GM12874 (cell line): Measurements from ENCODE around the gene DYNLT4.

ENCODE experiments used
- TF ChIP-seq, protein P1 (sequence below): IDR thresholded peaks from 2 replicates; pipeline ENCODE4 v1.5.1; 2011; ENCODE audit warnings: low read depth, mild to moderate bottlenecking, control low read depth, low read length, moderate library complexity; ENCODE audit not compliant: insufficient read depth

Gene DYNLT4

DNA sequence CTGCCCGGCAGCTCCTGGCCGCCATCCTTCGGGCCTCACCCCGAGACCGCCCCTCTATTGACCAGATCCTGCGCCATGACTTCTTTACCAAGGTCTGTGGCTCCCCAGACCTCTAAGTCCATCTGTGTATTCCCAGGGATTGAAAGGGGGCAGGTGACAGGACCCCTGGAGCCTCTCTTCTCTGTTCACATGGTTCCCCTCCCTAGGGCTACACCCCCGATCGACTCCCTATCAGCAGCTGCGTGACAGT, 4.2 kb downstream of the DYNLT4 start:
- TF ChIP-seq, protein P1, sequence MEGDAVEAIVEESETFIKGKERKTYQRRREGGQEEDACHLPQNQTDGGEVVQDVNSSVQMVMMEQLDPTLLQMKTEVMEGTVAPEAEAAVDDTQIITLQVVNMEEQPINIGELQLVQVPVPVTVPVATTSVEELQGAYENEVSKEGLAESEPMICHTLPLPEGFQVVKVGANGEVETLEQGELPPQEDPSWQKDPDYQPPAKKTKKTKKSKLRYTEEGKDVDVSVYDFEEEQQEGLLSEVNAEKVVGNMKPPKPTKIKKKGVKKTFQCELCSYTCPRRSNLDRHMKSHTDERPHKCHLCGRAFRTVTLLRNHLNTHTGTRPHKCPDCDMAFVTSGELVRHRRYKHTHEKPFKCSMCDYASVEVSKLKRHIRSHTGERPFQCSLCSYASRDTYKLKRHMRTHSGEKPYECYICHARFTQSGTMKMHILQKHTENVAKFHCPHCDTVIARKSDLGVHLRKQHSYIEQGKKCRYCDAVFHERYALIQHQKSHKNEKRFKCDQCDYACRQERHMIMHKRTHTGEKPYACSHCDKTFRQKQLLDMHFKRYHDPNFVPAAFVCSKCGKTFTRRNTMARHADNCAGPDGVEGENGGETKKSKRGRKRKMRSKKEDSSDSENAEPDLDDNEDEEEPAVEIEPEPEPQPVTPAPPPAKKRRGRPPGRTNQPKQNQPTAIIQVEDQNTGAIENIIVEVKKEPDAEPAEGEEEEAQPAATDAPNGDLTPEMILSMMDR, result no peak

DNA sequence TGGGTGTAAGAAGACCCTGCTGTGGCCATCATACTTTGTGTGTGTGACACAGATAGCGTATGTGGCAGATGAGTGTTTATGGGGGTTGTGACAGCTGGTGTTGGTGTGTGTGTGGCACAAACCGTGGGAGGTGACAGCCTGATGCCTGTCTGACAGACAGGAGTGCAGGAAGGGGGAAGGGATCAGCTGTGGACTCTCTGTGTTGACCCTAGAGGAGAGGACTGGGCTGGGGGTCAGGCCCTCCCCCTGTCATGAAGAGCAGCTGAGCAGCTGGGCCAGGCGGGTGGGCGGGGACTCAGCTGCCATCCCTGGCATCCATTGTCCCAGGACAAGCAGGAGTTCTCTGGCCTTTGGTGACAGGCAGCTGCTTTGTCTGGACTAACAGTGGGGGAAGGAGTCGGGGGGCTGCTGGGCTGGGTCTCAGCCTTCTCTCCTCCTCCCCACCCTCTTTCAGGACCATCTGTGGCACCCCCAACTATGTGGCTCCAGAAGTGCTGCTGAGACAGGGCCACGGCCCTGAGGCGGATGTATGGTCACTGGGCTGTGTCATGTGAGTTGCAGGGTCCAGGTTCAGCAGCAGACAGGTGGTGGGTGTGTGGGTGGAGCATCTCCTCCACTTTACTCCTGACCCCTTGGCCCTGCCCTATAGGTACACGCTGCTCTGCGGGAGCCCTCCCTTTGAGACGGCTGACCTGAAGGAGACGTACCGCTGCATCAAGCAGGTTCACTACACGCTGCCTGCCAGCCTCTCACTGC, 4.7 kb downstream of the DYNLT4 start:
- TF ChIP-seq, protein P1, result no peak

DNA sequence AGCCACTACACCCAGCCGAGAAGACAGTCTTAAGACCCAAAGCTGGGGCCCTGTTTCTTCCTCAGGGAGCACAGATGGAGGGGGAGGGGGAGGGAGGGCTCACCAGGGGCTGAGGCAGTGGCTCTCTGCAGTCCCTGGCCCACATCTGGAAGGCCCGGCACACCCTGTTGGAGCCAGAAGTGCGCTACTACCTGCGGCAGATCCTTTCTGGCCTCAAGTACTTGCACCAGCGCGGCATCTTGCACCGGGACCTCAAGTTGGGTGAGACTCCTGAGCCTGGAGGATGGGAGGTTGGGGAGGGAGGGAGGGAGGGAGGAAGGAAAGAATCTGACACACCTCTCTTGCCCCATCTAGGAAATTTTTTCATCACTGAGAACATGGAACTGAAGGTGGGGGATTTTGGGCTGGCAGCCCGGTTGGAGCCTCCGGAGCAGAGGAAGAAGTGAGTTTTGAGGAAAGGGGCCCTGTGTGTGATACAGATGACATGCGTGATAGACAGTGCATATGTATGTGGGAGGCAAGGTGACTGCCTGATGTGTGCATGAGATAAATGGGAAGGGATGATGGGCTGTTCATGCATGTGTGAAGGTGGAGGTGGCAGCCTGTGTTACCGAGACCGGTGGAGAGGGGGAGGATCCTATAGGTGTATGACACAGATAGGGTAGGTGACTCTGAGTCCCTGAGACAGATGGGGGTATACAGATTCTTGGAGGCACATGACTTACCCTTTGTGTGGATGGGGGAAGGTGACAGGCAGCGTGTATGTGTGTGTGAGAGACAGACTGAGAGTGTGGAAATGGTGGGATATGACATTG, 5.5 kb downstream of the DYNLT4 start:
- TF ChIP-seq, protein P1, result no peak

DNA sequence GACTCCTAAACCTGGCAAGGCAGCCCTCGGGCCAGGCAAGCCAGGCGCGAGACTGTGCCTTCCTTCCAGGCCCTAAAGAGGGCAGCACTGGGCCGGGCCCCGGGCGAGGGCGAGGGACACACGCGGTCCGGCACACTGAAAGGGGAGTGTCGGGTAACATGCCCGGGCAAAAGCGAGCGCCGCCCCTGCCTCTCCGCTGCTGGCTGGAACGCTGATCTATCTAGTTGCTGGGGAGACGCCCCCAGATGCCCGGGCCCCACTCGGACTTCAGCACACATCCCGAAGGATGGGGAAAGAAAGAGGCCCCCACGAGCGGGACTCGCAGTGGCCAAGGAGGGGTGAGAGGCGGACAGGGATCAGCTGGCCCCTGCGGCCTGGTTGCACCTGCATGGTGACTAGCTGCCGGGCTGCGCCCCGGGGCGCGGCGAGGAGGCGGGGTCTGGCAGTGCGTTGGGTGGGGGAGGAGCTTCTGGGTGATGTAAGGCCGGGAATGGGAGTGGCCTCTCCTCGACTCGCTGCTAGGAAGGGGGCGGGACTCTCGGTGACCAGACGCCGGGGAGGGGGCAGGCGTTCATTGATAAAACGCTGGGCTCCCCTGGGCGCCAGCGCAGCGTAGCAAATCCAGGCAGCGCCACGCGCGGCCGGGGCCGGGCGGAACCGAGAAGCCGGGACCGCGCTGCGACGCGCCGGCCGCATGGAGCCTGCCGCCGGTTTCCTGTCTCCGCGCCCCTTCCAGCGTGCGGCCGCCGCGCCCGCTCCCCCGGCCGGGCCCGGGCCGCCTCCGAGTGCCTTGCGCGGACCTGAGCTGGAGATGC, 7.2 kb downstream of the DYNLT4 start, which contains the start of gene PLK3:
PLK3 (plus strand) TSS at position 608 of the 815 bp plus-strand sequence; CDS start at position 695, 87 bp downstream.
- TF ChIP-seq, protein P1, result peak; percentile 95

DNA sequence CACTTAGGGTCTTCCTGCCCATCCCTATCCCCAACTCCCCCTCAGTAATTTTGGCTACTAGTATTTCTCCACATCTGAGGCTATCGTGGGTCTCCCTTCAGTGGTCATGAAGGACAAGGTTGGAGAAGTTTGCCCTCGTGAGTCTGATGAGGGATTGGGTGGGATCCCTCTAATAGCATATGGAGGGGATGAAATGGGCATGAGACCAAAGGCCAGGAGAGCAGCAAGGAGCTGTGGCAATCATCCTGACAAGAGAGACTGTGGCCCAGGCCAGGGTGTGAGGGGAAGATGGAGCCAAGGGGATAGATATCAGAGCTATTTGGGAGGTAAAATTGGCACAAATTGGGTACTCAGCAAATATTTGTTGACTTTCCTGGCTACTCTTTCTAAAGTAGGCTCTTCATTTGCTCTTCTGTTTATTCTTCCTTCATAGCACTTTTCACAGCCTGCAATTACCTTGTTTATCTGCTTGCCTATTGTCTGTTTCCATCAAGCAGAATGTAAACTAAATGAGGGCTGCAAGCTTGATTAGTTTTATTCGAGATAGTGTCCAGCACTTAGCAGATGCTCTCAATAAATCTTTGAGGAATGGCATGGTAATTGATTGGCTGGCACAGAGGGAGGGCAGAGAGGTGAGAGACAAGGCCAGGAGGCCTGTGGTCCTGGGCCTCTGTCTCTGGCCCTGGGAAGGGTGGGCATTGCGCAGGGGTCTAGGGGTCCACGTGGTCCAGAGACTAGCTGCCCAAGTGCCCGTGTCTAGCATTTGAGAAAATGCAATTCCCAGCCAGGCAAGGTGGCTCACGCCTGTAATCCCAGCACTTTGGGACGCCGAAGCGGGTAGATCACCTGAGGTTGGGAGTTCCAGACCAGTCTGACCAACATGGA, 8.4 kb downstream of the DYNLT4 start:
- TF ChIP-seq, protein P1, result no peak

DNA sequence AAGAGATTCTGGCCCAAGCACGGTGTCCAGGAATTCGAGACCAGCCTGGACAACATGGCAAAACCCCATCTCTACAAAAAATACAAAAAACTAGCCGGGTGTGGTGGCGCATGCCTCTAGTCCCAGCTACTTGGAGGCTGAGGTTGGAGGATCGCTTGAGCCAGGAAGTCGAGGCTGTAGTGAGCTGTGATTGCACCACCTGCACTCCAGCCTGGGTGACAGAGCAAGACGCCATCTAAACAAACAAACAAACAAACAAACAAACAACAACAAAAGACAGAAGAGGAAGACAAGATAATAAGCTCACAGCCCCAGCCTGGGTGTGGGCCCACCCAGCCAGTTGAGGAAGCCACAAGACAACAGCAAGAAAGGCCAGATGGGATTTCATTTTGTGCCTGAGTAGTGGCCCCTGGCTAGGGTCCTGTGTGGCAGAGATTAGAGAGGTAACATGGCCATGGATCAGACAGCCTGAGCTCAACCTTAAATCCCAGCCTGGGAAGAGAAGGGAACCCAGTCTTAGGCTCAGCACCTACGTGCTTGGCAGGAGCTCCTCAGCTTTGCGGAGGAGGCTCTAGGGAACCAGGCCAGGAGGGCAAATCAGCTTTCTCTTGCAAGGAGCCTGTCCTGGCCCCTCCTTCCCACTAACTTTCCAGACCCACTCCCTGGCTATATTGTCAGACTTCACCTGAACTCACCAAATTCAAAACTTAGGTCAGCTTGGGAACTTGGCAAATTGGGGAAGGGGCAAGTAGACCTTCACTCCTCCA, 14.2 kb downstream of the DYNLT4 start:
- TF ChIP-seq, protein P1, result no peak
